ENCODE measurements around the gene CHST4.

DNA sequence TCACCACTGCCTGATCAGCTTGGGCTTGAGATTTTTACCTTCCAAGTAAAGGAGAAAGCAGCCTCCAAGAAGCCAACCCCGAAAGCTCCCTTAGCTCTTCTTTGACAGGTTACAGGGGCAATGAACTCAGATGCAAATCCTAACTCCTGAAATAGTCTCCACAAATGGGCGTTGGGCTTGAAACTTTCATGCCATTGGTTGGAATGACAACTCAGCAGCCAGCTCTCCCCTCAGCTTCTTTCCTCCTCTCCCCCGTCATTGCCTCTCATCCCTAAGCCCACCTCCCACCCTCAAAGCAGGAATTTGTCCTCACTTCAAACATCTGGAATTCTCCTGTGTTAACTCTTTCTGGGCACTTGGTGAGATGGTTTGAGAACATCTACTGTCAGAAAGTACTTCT lies 50.7 kb downstream of the CHST4 start, which contains the start of gene TAT:
- TF ChIP-seq, protein P1, sequence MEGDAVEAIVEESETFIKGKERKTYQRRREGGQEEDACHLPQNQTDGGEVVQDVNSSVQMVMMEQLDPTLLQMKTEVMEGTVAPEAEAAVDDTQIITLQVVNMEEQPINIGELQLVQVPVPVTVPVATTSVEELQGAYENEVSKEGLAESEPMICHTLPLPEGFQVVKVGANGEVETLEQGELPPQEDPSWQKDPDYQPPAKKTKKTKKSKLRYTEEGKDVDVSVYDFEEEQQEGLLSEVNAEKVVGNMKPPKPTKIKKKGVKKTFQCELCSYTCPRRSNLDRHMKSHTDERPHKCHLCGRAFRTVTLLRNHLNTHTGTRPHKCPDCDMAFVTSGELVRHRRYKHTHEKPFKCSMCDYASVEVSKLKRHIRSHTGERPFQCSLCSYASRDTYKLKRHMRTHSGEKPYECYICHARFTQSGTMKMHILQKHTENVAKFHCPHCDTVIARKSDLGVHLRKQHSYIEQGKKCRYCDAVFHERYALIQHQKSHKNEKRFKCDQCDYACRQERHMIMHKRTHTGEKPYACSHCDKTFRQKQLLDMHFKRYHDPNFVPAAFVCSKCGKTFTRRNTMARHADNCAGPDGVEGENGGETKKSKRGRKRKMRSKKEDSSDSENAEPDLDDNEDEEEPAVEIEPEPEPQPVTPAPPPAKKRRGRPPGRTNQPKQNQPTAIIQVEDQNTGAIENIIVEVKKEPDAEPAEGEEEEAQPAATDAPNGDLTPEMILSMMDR (IDR thresholded peaks at IDR 0.05; ENCODE audit: borderline replicate concordance, extremely low read depth, low read length, poor library complexity, severe bottlenecking): no peak
- no peak for TF ChIP-seq EZH2 (IDR thresholded peaks at IDR 0.05; ENCODE audit: borderline replicate concordance, low read depth, low read length, severe bottlenecking)
